ENCODE results near the gene KLRC1. TPM values are rescaled to one million over a fixed set of nuclear protein-coding genes. Genes with fewer than 3 reads are reported as not detected.
"Not testable (repeated sequence)": the region's sequence is repeated elsewhere in the genome, so short reads cannot be mapped to it uniquely, and the experiment has no call there.

KLRC1 gene
- polyA plus RNA-seq, 4 donors: 0.49 to 1.1 (median 0.71) TPM

- DNase-seq (ENCODE audit: low read depth in 4 of 4, low spot score in 3 of 4): not testable (repeated sequence)
These were observed 28.8 kb downstream of the KLRC1 start for GRCh38 chr12:10424260-10424899.

DNA sequence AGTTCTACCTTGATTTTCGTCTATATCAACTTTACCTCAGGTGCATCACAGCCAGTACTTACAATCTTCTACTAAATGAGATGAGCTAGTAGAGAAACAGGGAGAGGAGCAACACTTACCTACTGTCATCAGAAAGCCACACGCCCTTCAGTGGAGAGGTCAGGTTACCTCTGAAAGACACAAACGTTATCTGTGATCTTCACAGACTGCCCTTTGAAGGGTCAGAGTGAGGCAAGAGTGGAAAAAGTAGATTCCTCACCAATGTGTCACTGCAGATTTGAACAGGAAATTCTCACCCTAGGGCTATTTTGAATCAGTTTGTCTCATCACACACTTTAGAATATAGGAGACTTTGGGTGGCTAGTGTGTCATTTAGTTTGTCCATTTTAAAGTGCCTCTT is 31.0 kb downstream of the KLRC1 start:
- DNase-seq (ENCODE audit: low read depth in 4 of 4, low spot score in 3 of 4): not testable (repeated sequence)

DNA sequence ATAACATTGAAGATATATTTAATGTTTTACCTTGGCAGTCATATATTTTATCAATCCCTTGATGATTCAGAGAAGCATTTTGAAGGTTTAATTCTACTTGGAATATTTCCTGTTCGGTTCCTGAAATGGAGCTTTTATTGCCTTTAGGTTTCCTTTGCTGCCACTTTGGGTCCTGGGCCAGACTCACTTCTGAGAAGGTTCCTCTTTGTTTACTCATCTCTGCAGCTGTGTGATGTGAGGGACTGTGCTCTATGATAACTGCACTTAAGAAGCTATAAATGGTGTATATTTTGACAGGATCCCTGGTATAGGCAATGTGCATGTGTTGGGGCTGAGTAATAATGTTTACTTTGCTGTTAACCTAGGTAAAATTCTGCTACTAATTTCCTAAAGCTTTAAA is 32.8 kb downstream of the KLRC1 start, which contains the start of gene KLRC3:
Gene KLRC3 (minus strand): TSS at position 262 of the 400 bp plus-strand sequence. CDS start 45 bp downstream, at position 217.
- DNase-seq (ENCODE audit: low read depth in 4 of 4, low spot score in 3 of 4): not testable (repeated sequence)

DNA sequence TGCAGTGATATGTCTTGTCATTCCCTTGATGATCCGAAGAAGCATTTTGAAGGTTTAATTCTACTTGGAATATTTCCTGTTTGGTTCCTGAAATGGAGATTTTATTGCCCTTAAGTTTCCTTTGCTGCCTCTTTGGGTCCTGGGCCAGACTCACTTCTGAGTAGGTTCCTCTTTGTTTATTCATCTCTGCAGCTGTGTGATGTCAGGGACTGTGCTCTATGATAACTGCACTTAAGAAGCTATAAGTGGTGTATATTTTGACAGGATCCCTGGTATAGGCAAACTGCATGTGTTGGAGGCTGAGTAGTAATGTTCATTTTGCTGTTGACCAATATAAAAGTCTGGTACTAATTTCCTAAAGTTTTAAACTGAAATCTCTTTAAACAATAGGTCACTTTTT is 43.8 kb downstream of the KLRC1 start, which contains the start of gene KLRC4:
Gene KLRC4 (minus strand): TSS at position 366 of the 400 bp plus-strand sequence. CDS start 182 bp downstream, at position 184.
- no peak for DNase-seq (ENCODE audit: low read depth in 4 of 4, low spot score in 3 of 4)

DNA sequence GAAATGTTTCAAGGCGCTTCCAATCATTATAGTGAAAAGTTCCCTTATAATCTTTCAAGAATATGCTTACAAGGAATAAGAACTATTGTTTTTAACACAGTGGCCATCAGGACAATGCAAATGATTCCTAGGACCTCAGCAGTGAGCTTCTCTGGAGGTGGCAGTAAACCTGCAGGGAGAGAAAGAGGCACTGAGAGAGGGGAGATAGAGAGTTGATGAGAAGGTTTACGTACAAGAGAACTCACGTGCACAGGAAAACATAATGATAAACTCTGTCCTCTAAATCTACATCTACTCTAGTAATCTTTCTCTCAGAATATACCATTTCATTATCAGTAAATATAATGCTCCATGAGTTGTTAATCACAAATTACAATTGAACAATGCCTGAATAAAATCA is 44.3 kb downstream of the KLRC1 start:
- DNase-seq (ENCODE audit: low read depth in 4 of 4, low spot score in 3 of 4): no peak

GRCh38 chr12:10406725-10407124 is 46.5 kb downstream of the KLRC1 start:
- DNase-seq (ENCODE audit: low read depth in 4 of 4, low spot score in 3 of 4): no peak

DNA sequence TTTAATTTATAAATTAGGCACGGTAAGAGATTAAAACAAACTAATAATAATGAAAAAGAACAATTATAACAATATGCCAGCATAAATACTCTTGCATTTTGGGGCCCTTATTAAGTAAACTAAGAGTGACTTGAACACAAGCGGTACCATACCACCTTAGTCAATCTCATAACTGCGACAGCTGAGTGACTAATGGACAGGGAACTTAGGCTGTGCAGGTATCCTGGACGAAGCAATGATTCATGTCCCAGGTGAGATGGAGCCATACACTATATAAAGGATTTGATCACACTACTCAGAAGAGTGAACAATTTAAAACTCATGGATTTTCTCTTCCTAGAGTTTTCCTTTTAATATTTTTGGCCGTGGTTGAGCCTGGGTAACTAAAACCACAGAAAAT is 47.9 kb downstream of the KLRC1 start:
- no peak for DNase-seq (ENCODE audit: low read depth in 4 of 4, low spot score in 3 of 4)

DNA sequence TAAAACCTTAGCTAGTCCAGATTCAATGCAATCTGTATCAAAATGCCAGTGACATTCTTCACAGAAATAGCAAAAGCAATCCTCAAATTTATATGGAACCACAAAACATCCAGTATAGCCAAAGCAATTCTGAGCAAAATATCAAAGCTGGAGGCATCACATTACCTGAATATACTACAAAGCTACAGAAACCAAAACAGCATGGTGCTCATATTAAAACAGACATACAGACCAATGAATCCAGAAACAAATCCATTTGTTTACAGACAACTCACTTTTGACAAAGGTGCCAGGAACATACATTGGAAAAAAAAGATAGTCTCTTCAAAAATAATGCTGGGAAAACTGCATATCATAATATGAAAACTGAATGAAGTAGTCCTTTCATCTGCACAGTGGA is 48.4 kb downstream of the KLRC1 start:
- DNase-seq (ENCODE audit: low read depth in 4 of 4, low spot score in 3 of 4): no peak

DNA sequence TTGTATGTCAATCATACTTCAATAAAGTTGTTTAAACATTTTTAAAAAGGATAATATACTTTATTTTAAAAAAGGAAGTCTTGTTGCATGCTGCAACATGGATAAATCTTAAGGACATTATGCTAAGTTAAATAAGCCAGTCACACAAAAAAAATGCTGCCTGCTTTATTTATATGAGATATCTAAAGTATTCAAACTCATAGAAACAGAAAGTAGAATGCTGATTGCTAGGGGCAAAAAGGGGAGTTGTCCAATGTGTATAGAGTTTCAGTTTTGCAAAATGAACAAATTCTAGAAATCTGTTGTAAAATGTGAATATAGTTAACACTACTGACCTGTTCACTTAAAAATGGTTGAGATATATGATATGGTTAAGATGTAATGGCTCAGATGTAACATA is 52.3 kb downstream of the KLRC1 start:
- DNase-seq (ENCODE audit: low read depth in 4 of 4, low spot score in 3 of 4): no peak

DNA sequence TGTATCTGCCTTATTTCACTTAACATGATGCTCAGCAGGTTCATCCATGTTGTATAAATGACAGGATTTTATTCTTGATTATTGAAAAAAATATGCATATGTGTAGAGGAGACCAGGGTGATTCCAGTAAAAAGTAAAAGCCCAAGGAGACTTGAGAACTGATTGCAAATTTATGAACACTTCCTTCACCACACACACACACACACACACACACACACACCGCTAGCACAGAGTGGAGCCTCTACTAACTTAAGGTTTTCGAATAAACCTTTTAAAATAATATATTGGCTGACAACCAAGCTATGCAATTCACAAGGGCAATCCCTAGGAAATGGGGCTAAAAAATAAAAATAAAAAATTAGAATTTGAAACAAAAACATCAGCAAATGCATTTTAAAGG is 55.0 kb downstream of the KLRC1 start:
- DNase-seq (ENCODE audit: low read depth in 4 of 4, low spot score in 3 of 4): no peak

GRCh38 chr12:10397296-10397695 is 55.9 kb downstream of the KLRC1 start:
- DNase-seq (ENCODE audit: low read depth in 4 of 4, low spot score in 3 of 4): no peak

DNA sequence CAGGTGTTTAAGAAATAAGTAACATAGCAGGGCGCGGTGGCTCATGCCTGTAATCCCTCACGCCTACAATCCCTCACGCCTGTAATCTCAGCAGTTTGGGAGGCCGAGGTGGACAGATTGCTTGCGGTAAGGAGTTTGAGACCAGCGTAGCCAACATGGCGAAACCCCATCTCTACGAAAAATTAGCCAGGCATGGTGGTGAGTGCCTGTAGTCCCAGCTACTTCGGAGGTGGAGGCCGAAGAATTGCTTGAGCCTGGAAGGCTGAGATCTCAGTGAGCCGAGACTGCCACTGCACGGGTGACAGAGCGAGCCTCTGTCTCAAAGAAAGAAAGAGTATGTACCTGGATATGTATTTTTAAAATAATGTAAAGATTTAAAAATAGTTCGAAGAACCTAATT is 57.0 kb downstream of the KLRC1 start:
- not testable (repeated sequence) for DNase-seq (ENCODE audit: low read depth in 4 of 4, low spot score in 3 of 4)

Other genes starting within 250 kb of the KLRC1 start
- 10 to 100 TPM; 53.3 to 84.8 (median 67.4) TPM for gene GABARAPL1, start 240.5 kb downstream of the KLRC1 start, polyA plus RNA-seq (ENCODE audit: insufficient read length in 4 of 4)
- under 1 TPM; 0.22 to 0.75 (median 0.59) TPM for gene KLRD1, start 145.5 kb downstream of the KLRC1 start, polyA plus RNA-seq (ENCODE audit: insufficient read length in 4 of 4)
- 1 to 10 TPM in 1 of 4 donors, under 1 TPM in 3; 0.63 to 1.0 (median 0.84) TPM for gene KLRK1, start 63.3 kb downstream of the KLRC1 start, polyA plus RNA-seq (ENCODE audit: insufficient read length in 4 of 4)
- gene KLRC4, start 43.6 kb downstream of the KLRC1 start, polyA plus RNA-seq (ENCODE audit: insufficient read length in 4 of 4): not detected
- not detected for gene KLRC3, start 32.8 kb downstream of the KLRC1 start, polyA plus RNA-seq (ENCODE audit: insufficient read length in 4 of 4)
- under 1 TPM in 1 of 4 donors, not detected in 3; 0.36 TPM for gene KLRC2, start 17.4 kb downstream of the KLRC1 start, polyA plus RNA-seq (ENCODE audit: insufficient read length in 4 of 4)
- gene EIF2S3B, start 52.5 kb upstream of the KLRC1 start, polyA plus RNA-seq (ENCODE audit: insufficient read length in 4 of 4): 1 to 10 TPM in 3 of 4 donors, under 1 TPM in 1; 0.56 to 9.5 (median 4.7) TPM
- 10 to 100 TPM; 38.5 to 50.0 (median 41.1) TPM for gene MAGOHB, start 160.2 kb upstream of the KLRC1 start, polyA plus RNA-seq (ENCODE audit: insufficient read length in 4 of 4)
- 1 to 10 TPM in 2 of 4 donors, under 1 TPM in 2; 0.10 to 1.7 (median 0.99) TPM for gene STYK1, start 220.7 kb upstream of the KLRC1 start, polyA plus RNA-seq (ENCODE audit: insufficient read length in 4 of 4)